ENCODE measurements around the gene WLS.
"Not testable (repeated sequence)": the region's sequence is repeated elsewhere in the genome, so short reads cannot be mapped to it uniquely, and the experiment has no call there.

The WLS gene

GRCh38 chr1:68270951-68271350 lies 38.6 kb upstream of the WLS start:
- no peak for DNase-seq (ENCODE audit: low read depth)
- TF ChIP-seq CTCF (conservative IDR thresholded peaks at IDR 0.05; ENCODE audit: low read depth, low read length), result no peak
- no peak overlapping the region for H3K4me3 ChIP-seq (ENCODE audit: low read depth, low read length)

- no peak overlapping the region for H3K4me3 ChIP-seq (ENCODE audit: low read depth, low read length)
- DNase-seq (ENCODE audit: low read depth), result peak; percentile 52
- TF ChIP-seq CTCF (conservative IDR thresholded peaks at IDR 0.05; ENCODE audit: low read depth, low read length), result no peak
Measured at GRCh38 chr1:68269637-68270430, 37.5 kb upstream of the WLS start.

GRCh38 chr1:68268896-68269483 lies 36.7 kb upstream of the WLS start:
- DNase-seq (ENCODE audit: low read depth), result no peak
- H3K4me3 ChIP-seq (ENCODE audit: low read depth, low read length), result no peak overlapping the region
- TF ChIP-seq CTCF (conservative IDR thresholded peaks at IDR 0.05; ENCODE audit: low read depth, low read length), result no peak

GRCh38 chr1:68256824-68257223 lies 24.5 kb upstream of the WLS start:
- H3K4me3 ChIP-seq (ENCODE audit: low read depth, low read length); DNase-seq (ENCODE audit: low read depth): not testable (repeated sequence)

- DNase-seq (ENCODE audit: low read depth), result no peak
- H3K4me3 ChIP-seq (ENCODE audit: low read depth, low read length), result no peak overlapping the region
- no peak for TF ChIP-seq CTCF (conservative IDR thresholded peaks at IDR 0.05; ENCODE audit: low read depth, low read length)
Measured at GRCh38 chr1:68255301-68255700, 23.0 kb upstream of the WLS start.

- no peak overlapping the region for H3K4me3 ChIP-seq (ENCODE audit: low read depth, low read length)
Measured at GRCh38 chr1:68254667-68255226, 22.4 kb upstream of the WLS start.

More at GRCh38 chr1:68254667-68255226, 22.4 kb upstream of the WLS start:
- no peak for TF ChIP-seq CTCF (conservative IDR thresholded peaks at IDR 0.05; ENCODE audit: low read depth, low read length)
- DNase-seq (ENCODE audit: low read depth), result peak; percentile 7

All from choroid plexus epithelial cell (primary cell).